Epithelial cell of proximal tubule (primary cell): ENCODE results near the gene COL5A1. TPM values are rescaled to one million over a fixed set of nuclear protein-coding genes. Genes with fewer than 3 reads are reported as not detected.

ENCODE experiments used
- DNase-seq: peaks from one replicate; pipeline ENCODE4 v3.0.0-alpha.2; 2011; ENCODE audit warnings: low read depth
- H3K4me3 ChIP-seq: 2 replicates; pipeline ENCODE4 v1.5.1; 2011; ENCODE audit warnings: low read depth, mild to moderate bottlenecking, low read length
- total RNA-seq: library from RNA; depleted of rRNA; stranded (reverse); fragments of >200 nt; gene quantifications from 2 replicates; pipeline ENCODE4 v1.2.3, GENCODE V29; 2015
- TF ChIP-seq, protein P1 (sequence below): conservative IDR thresholded peaks from 2 replicates; pipeline ENCODE4 v1.5.1; 2012; ENCODE audit warnings: low read depth, mild to moderate bottlenecking, low read length

Gene COL5A1
- total RNA-seq, 1 donor from 2014 or later = 16.0 TPM

DNA sequence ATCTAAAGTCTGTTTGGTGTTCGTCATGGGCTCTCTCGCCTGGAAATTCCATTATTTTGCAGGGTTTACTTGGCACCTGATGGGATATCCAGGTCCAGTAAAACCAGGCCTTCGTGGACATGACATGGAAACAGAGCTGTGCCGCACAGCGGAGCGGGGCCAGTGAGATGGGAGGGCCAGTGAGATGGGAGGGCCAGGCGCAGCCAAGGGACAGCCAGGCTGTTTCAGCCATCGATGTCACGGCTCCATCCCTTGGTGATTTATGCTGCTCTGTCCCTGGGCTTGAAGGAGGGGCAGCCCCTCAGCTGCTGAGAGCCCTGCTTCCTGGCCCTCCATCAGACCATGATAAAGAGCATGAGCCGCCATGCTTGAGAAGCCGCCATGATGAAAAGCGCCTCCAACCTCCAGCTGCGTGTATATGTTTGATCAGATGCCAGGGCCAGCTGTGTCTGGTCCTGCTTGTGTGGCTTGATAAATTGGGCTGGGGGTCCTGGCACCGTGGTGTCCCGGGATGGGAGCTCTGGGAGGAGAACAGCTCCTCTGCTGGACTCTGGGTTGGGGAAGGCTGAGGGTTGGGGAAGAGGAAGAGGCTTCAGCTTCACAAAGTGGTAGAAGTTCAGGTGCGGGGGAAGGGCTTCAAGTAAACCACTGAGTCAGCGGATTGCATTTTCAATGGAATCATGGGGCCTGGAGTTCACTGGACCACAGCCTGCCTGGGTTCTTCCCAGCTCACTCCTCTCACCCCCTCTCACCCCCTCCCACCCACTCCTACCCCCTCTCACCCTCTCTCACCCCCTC lies 6.1 kb upstream of the COL5A1 start:
- no peak overlapping the region for H3K4me3 ChIP-seq
- TF ChIP-seq, protein P1, sequence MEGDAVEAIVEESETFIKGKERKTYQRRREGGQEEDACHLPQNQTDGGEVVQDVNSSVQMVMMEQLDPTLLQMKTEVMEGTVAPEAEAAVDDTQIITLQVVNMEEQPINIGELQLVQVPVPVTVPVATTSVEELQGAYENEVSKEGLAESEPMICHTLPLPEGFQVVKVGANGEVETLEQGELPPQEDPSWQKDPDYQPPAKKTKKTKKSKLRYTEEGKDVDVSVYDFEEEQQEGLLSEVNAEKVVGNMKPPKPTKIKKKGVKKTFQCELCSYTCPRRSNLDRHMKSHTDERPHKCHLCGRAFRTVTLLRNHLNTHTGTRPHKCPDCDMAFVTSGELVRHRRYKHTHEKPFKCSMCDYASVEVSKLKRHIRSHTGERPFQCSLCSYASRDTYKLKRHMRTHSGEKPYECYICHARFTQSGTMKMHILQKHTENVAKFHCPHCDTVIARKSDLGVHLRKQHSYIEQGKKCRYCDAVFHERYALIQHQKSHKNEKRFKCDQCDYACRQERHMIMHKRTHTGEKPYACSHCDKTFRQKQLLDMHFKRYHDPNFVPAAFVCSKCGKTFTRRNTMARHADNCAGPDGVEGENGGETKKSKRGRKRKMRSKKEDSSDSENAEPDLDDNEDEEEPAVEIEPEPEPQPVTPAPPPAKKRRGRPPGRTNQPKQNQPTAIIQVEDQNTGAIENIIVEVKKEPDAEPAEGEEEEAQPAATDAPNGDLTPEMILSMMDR = no peak
- no peak for DNase-seq

DNA sequence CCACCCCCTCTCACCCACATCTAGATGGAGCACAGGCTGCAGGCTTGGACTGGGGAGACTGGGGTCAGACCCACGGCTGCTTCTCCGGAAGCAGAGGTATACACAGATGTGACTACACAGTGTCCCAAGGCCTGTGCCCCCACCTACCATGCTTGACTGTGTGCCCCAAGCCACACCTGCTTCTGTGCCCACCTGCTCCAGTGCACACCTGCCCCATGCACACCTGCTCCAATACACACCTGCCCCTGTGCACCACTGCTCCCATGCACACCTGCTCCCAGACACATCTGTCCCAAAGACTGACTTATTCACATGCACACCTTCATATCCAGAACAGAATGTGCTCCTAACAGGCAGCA lies 5.5 kb upstream of the COL5A1 start:
- DNase-seq = no peak
- TF ChIP-seq, protein P1 = no peak
- no peak overlapping the region for H3K4me3 ChIP-seq

DNA sequence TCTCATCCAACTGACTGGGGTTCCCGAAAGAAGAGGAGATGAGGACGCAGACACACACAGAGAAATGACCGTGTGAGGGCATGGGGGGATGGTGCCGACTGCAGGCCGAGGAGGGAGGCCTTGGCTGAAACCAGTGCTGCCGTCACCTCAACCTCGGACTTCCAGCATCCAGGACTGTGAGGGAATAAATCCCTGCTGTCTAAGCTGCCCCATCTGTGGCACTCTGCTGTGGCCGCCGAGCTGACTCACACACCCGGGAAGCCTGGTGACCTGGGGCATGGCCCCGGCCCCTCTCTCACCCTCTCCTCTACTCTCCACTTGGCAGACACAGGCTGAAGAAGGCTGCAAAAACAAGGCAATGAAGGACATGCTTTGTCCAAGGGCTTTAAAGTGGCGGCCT lies 4.4 kb upstream of the COL5A1 start:
- TF ChIP-seq, protein P1 = no peak
- no peak overlapping the region for H3K4me3 ChIP-seq
- no peak for DNase-seq

DNA sequence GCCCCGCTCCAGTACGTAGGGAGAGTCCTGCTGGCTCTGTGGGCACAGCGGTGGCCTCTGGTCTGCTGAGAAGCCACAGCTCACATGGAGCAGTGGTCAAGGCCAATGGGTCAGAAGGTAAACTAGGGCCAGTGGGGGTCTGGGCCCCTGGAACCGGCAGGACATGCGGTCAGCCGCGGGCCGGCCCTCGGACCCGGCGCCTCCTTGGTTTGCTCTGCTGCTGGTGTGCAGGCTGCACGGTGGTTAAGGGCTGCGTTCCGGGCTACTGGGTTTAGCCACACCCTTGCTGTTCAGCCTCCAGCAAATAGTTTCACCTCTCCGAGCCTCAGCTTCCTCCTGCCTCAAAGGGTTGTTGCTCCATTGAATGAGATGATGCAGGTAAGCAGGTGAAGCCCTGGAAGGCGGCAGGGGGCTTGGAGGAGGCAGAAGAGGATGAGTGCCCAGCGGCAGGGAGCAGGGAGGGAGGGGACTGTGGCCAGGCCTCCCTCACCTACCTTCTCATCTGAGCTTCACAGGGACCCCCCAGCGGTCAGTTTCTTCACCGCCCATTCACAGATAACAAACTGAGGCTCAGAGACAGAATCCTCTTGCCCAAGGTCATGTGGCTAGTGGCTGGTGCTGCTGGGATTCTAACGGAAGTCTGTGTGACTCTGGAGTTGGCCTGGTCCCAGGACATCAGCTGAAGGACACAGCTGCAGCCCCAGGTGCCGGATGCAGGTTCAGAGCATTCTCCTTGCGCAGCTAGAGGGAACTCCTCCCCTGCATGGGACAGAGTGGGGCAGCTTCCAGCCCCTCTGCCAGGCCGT lies 3.7 kb upstream of the COL5A1 start:
- H3K4me3 ChIP-seq = no peak overlapping the region
- no peak for DNase-seq
- TF ChIP-seq, protein P1 = no peak

DNA sequence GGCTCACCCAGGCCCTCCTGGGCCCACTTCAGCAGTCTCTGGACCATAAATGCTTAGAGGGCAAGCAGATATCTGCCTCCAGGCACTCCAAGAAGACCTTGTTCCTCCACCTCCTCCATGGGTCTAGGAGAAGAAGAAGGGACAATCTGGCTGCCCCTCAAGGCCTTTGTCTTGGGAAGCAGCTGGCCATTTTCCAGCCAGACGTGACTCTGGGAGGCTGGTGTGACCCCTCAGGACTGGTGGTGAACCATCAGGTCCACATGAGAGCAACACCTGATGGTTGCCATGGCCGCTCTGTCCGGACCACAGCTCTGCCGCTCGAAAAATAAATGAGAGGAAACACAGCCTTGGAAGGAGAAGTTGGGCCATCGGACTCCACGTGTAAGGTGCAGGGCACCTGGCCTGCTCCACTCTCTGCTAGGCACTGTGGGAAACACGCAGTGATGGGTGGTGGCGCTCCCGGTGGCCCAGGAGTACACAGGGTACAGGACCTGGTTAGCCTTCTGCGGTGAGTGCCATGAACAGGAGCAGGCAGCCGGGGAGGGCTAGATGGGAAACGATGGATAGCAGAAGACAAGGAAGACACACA lies 3.0 kb upstream of the COL5A1 start:
- TF ChIP-seq, protein P1 = no peak
- no peak overlapping the region for H3K4me3 ChIP-seq
- no peak for DNase-seq

DNA sequence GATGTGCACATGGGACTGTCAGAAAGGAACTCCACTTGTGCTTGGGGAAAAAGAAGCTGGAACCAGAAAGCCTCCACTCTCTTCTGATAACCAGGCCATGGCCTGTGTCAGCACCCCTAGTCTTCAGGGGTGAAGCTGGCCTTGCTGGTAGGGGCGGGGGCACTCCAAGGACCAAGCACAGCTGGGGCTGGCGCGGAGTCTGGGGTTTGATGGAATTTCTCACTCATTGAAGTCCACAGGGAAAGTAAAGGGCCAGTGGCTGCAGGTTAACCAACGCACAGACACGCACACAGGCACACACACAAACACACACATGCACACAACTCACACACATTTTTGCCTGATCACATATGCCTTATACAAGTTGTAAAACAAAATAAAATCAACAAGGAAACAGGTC lies 1.6 kb upstream of the COL5A1 start:
- no peak overlapping the region for H3K4me3 ChIP-seq
- DNase-seq = no peak
- TF ChIP-seq, protein P1 = no peak
